Mononuclear cell (primary cell): ENCODE measurements around the gene CSNK2A1. TPM values are rescaled to one million over a fixed set of nuclear protein-coding genes. Genes with fewer than 3 reads are reported as not detected.

Source experiments
- H3K27me3 ChIP-seq: 2 replicates; pipeline ENCODE4 v1.6.0; 2011; ENCODE audit warnings: low read length, control low read depth; ENCODE audit not compliant: insufficient read depth
- H3K4me1 ChIP-seq: 2 replicates; pipeline ENCODE4 v1.5.1; 2011; ENCODE audit warnings: mild to moderate bottlenecking, low read length, control low read depth; ENCODE audit not compliant: insufficient read depth
- H3K4me3 ChIP-seq: 2 replicates; pipeline ENCODE4 v1.5.1; 2011; ENCODE audit warnings: mild to moderate bottlenecking, low read length, moderate library complexity
- H3K9me3 ChIP-seq: 2 replicates; pipeline ENCODE4 v1.5.1; 2011; ENCODE audit warnings: low read depth, mild to moderate bottlenecking, control low read depth, low read length
- total RNA-seq: library from RNA; depleted of rRNA; stranded (reverse); fragments of >200 nt; gene quantifications from one replicate; pipeline ENCODE4 v1.2.3, GENCODE V29; 2012

CSNK2A1 gene
- total RNA-seq, 1 donor = 54.7 TPM

GRCh38 chr20:549722-550496 is 6.3 kb upstream of the CSNK2A1 start:
- Histone ChIP-seq H3K27me3 (peaks cover 10% of the 10 kb centered on the region), H3K4me3 (no peak overlapping the region), H3K9me3 (no peaks in the 10 kb centered on the region), H3K4me1 (no peaks in the 10 kb centered on the region)

GRCh38 chr20:548906-549305 is 5.3 kb upstream of the CSNK2A1 start:
- Histone ChIP-seq H3K27me3 (peaks cover 10% of the 10 kb centered on the region), H3K4me1 (peaks cover 6% of the 10 kb centered on the region), H3K9me3 (no peaks in the 10 kb centered on the region), H3K4me3 (no peak overlapping the region)

- peaks cover 12% of the 10 kb centered on the region for H3K4me1 ChIP-seq
- peaks cover 7% of the 10 kb centered on the region for H3K27me3 ChIP-seq
- H3K4me3 ChIP-seq = no peak overlapping the region
- H3K9me3 ChIP-seq = no peaks in the 10 kb centered on the region
Measured at GRCh38 chr20:547394-547793, 3.8 kb upstream of the CSNK2A1 start.

- Histone ChIP-seq H3K4me1 (peaks cover 22% of the 10 kb centered on the region), H3K9me3 (no peaks in the 10 kb centered on the region), H3K4me3 (no peak overlapping the region), H3K27me3 (peaks cover 7% of the 10 kb centered on the region)
Measured at GRCh38 chr20:546353-546752, 2.8 kb upstream of the CSNK2A1 start.

GRCh38 chr20:544153-544725 is 649 bp upstream of the CSNK2A1 start:
- H3K4me1 ChIP-seq = peaks cover 42% of the 10 kb centered on the region
- H3K4me3 ChIP-seq = peak overlapping the region; percentile 97

GRCh38 chr20:542777-543368 is 717 bp downstream of the CSNK2A1 start:
- H3K9me3 ChIP-seq = no peaks in the 10 kb centered on the region
- H3K27me3 ChIP-seq = no peaks in the 10 kb centered on the region
- H3K4me1 ChIP-seq = peaks cover 47% of the 10 kb centered on the region
- peak overlapping the region; percentile 97 for H3K4me3 ChIP-seq

More at GRCh38 chr20:544153-544725, 649 bp upstream of the CSNK2A1 start:
- H3K27me3 ChIP-seq = no peaks in the 10 kb centered on the region
- no peaks in the 10 kb centered on the region for H3K9me3 ChIP-seq

- Histone ChIP-seq H3K4me1 (peaks cover 59% of the 10 kb centered on the region), H3K4me3 (no peak overlapping the region), H3K27me3 (no peaks in the 10 kb centered on the region), H3K9me3 (no peaks in the 10 kb centered on the region)
Measured at GRCh38 chr20:540391-541201, 3.0 kb downstream of the CSNK2A1 start.

GRCh38 chr20:539848-540247 is 3.7 kb downstream of the CSNK2A1 start:
- Histone ChIP-seq H3K27me3 (no peaks in the 10 kb centered on the region), H3K4me1 (peaks cover 63% of the 10 kb centered on the region), H3K9me3 (no peaks in the 10 kb centered on the region), H3K4me3 (no peak overlapping the region)

GRCh38 chr20:539191-539590 is 4.4 kb downstream of the CSNK2A1 start:
- no peaks in the 10 kb centered on the region for H3K9me3 ChIP-seq
- no peak overlapping the region for H3K4me3 ChIP-seq
- peaks cover 65% of the 10 kb centered on the region for H3K4me1 ChIP-seq
- no peaks in the 10 kb centered on the region for H3K27me3 ChIP-seq

GRCh38 chr20:537983-538382 is 5.6 kb downstream of the CSNK2A1 start:
- H3K4me3 ChIP-seq = no peak overlapping the region

GRCh38 chr20:536426-537010 is 7.1 kb downstream of the CSNK2A1 start:
- Histone ChIP-seq H3K9me3 (no peaks in the 10 kb centered on the region), H3K4me1 (peaks cover 62% of the 10 kb centered on the region), H3K27me3 (no peaks in the 10 kb centered on the region), H3K4me3 (no peak overlapping the region)

More at GRCh38 chr20:537983-538382, 5.6 kb downstream of the CSNK2A1 start:
- peaks cover 69% of the 10 kb centered on the region for H3K4me1 ChIP-seq
- no peaks in the 10 kb centered on the region for H3K27me3 ChIP-seq
- H3K9me3 ChIP-seq = no peaks in the 10 kb centered on the region

GRCh38 chr20:535958-536357 is 7.6 kb downstream of the CSNK2A1 start:
- H3K4me1 ChIP-seq = peaks cover 56% of the 10 kb centered on the region

GRCh38 chr20:533526-533925 is 10.1 kb downstream of the CSNK2A1 start:
- H3K4me3 ChIP-seq = no peak overlapping the region
- H3K27me3 ChIP-seq = no peaks in the 10 kb centered on the region
- H3K4me1 ChIP-seq = peaks cover 41% of the 10 kb centered on the region
- no peaks in the 10 kb centered on the region for H3K9me3 ChIP-seq

More at GRCh38 chr20:535958-536357, 7.6 kb downstream of the CSNK2A1 start:
- Histone ChIP-seq H3K27me3 (no peaks in the 10 kb centered on the region), H3K4me3 (no peak overlapping the region), H3K9me3 (no peaks in the 10 kb centered on the region)

GRCh38 chr20:532530-532929 is 11.1 kb downstream of the CSNK2A1 start:
- Histone ChIP-seq H3K27me3 (no peaks in the 10 kb centered on the region), H3K4me3 (no peak overlapping the region), H3K4me1 (peaks cover 39% of the 10 kb centered on the region), H3K9me3 (no peaks in the 10 kb centered on the region)
